ENCODE results near the gene AK6.

GRCh38 chr5:69334793-69335268 is 34.5 kb downstream of the AK6 start:
- TF ChIP-seq TAF1 (IDR thresholded peaks at IDR 0.05; ENCODE audit: low read depth): no peak
- no peak for TF ChIP-seq EP300 (IDR thresholded peaks at IDR 0.05; ENCODE audit: borderline replicate concordance)
